Upper lobe of left lung (tissue), 6 donors: ENCODE results near the gene SPACA9. TPM values are rescaled to one million over a fixed set of nuclear protein-coding genes. Genes with fewer than 3 reads are reported as not detected.

Experiments
- ATAC-seq, 2 donors: fragments of 200-7000 bp; cut with Tn5 transposase; one replicate each; pipeline ENCODE4 v1.9.1; 2022; ENCODE audit warnings: mild to moderate bottlenecking in 2 of 2, moderate library complexity in 2 of 2; ENCODE audit not compliant: low FRiP score in 2 of 2
- DNase-seq, 2 donors: peaks; one replicate each; pipeline ENCODE4 v3.0.0-alpha.2; 2019 to 2020
- H3K27ac ChIP-seq, 4 donors: fragments of 200-600 bp; sonication (generic); one replicate each; pipeline ENCODE4 v1.5.1; 2016 to 2019
- H3K27me3 ChIP-seq, 4 donors: fragments of 200-600 bp; sonication (generic); one replicate each; pipeline ENCODE4 v1.5.1; 2017 to 2019
- H3K36me3 ChIP-seq, 4 donors: fragments of 200-600 bp; sonication (generic); one replicate each; pipeline ENCODE4 v1.5.1; 2016 to 2019
- H3K4me1 ChIP-seq, 4 donors: fragments of 200-600 bp; sonication (generic); one replicate each; pipeline ENCODE4 v1.5.1; 2018 to 2019
- H3K4me3 ChIP-seq, 4 donors: fragments of 200-600 bp; sonication (generic); one replicate each; pipeline ENCODE4 v1.5.1; 2017 to 2019; ENCODE audit warnings: mild to moderate bottlenecking in 2 of 4, moderate library complexity in 1 of 4
- H3K9me3 ChIP-seq, 4 donors: fragments of 200-600 bp; sonication (generic); one replicate each; pipeline ENCODE4 v1.5.1; 2018 to 2019
- EP300 ChIP-seq, 4 donors: sonication (generic); formaldehyde crosslinking; IDR thresholded peaks; one replicate each; pipeline ENCODE4 v1.5.1; 2017; ENCODE audit warnings: antibody characterized with exemption in 4 of 4, control low read depth in 2 of 4
- POLR2A ChIP-seq, 4 donors: fragments of 450-650 bp; IDR thresholded peaks; one replicate each; pipeline ENCODE4 v1.5.1; 2016 to 2017; ENCODE audit warnings: antibody characterized with exemption in 4 of 4, mild to moderate bottlenecking in 2 of 4
- POLR2AphosphoS5 ChIP-seq, 2 donors: sonication (generic); formaldehyde crosslinking; IDR thresholded peaks; one replicate each; pipeline ENCODE4 v1.5.1; 2017; ENCODE audit warnings: antibody characterized with exemption in 2 of 2
- WGBS, 2 donors: methylation state at CpG; one replicate each; pipeline ENCODE4 v1.1.5; 2017 to 2018; 5-methylcytosine and 5-hydroxymethylcytosine counted together
- total RNA-seq, 6 donors: library from RNA; depleted of rRNA in 4 of 6; stranded (reverse); fragments of >200 nt in 4 of 6; gene quantifications; one replicate each; pipeline versions ENCODE4 v1.1.0 to v1.2.1, GENCODE V29; 2016 to 2021
- TF ChIP-seq, protein P1 (sequence below), 6 experiments: fragments of 450-650 bp in 4 of 6; fragments of 200-600 bp in 2 of 6; sonication (generic) in 2 of 6; IDR thresholded peaks; one replicate each; pipeline ENCODE4 v1.5.1; 2016 to 2019; ENCODE audit warnings: antibody characterized with exemption in 6 of 6
- donor health status: DM: no; HTN: no; CAD: no; lungs with moderate emphysema.
- donor health status: DM: no; HTN: yes; CAD: no; lungs with severe emphysema.

The SPACA9 gene
- total RNA-seq, 6 donors from 2014 or later = 4.4 to 27.1 (median 7.1) TPM

- H3K9me3 ChIP-seq = no peaks in the 10 kb centered on the region
- H3K27ac ChIP-seq = no peak overlapping the region
- TF ChIP-seq POLR2A (IDR thresholded peaks at IDR 0.05) = no peak
- TF ChIP-seq, protein P1, sequence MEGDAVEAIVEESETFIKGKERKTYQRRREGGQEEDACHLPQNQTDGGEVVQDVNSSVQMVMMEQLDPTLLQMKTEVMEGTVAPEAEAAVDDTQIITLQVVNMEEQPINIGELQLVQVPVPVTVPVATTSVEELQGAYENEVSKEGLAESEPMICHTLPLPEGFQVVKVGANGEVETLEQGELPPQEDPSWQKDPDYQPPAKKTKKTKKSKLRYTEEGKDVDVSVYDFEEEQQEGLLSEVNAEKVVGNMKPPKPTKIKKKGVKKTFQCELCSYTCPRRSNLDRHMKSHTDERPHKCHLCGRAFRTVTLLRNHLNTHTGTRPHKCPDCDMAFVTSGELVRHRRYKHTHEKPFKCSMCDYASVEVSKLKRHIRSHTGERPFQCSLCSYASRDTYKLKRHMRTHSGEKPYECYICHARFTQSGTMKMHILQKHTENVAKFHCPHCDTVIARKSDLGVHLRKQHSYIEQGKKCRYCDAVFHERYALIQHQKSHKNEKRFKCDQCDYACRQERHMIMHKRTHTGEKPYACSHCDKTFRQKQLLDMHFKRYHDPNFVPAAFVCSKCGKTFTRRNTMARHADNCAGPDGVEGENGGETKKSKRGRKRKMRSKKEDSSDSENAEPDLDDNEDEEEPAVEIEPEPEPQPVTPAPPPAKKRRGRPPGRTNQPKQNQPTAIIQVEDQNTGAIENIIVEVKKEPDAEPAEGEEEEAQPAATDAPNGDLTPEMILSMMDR (IDR thresholded peaks at IDR 0.05) = no peak
- no peak for TF ChIP-seq EP300 (IDR thresholded peaks at IDR 0.05)
- TF ChIP-seq POLR2AphosphoS5 (IDR thresholded peaks at IDR 0.05) = no peak
- DNase-seq (no peak), ATAC-seq (no peak)
- no peaks in the 10 kb centered on the region for H3K4me1 ChIP-seq
- no peaks in the 10 kb centered on the region for H3K36me3 ChIP-seq
- no peak overlapping the region for H3K4me3 ChIP-seq
- WGBS, 2 donors = 80 to 83% methylated on average over 8 of the region's 8 CpGs
- no peaks in the 10 kb centered on the region for H3K27me3 ChIP-seq
These were observed 11.8 kb upstream of the SPACA9 start for GRCh38 chr9:132866898-132867297.

GRCh38 chr9:132869266-132869665 is 9.4 kb upstream of the SPACA9 start:
- Histone ChIP-seq H3K4me1 (no peaks in the 10 kb centered on the region), H3K9me3 (no peaks in the 10 kb centered on the region), H3K4me3 (no peak overlapping the region), H3K36me3 (no peaks in the 10 kb centered on the region), H3K27ac (no peak overlapping the region), H3K27me3 (no peaks in the 10 kb centered on the region)
- no peak for TF ChIP-seq POLR2A (IDR thresholded peaks at IDR 0.05)
- TF ChIP-seq, protein P1 (IDR thresholded peaks at IDR 0.05) = no peak
- TF ChIP-seq POLR2AphosphoS5 (IDR thresholded peaks at IDR 0.05) = no peak
- no peak for TF ChIP-seq EP300 (IDR thresholded peaks at IDR 0.05)
- 84 to 93% methylated on average over 3 to 8 of the region's 9 CpGs for WGBS, 2 donors
- DNase-seq (no peak), ATAC-seq (peak in 1 of 2 donors; percentile 18)

GRCh38 chr9:132873403-132873802 is 5.3 kb upstream of the SPACA9 start:
- Histone ChIP-seq H3K36me3 (no peaks in the 10 kb centered on the region), H3K4me1 (peaks cover 4 to 7% (median 5%) of the 10 kb centered on the region in 4 donors), H3K4me3 (no peak overlapping the region), H3K27ac (no peak overlapping the region), H3K9me3 (no peaks in the 10 kb centered on the region), H3K27me3 (no peaks in the 10 kb centered on the region)
- ATAC-seq (no peak), DNase-seq (no peak)
- no peak for TF ChIP-seq POLR2AphosphoS5 (IDR thresholded peaks at IDR 0.05)
- no peak for TF ChIP-seq POLR2A (IDR thresholded peaks at IDR 0.05)
- no peak for TF ChIP-seq EP300 (IDR thresholded peaks at IDR 0.05)
- TF ChIP-seq, protein P1 (IDR thresholded peaks at IDR 0.05) = no peak
- WGBS, 2 donors = 67 to 78% methylated on average over 7 of the region's 7 CpGs

- Histone ChIP-seq H3K27ac (no peak overlapping the region), H3K27me3 (no peaks in the 10 kb centered on the region), H3K36me3 (no peaks in the 10 kb centered on the region), H3K4me1 (peaks cover 6 to 20% (median 10%) of the 10 kb centered on the region in 4 donors), H3K9me3 (no peaks in the 10 kb centered on the region), H3K4me3 (no peak overlapping the region)
- TF ChIP-seq EP300 (IDR thresholded peaks at IDR 0.05) (no peak), POLR2AphosphoS5 (IDR thresholded peaks at IDR 0.05) (no peak), POLR2A (IDR thresholded peaks at IDR 0.05) (no peak)
- TF ChIP-seq, protein P1 (IDR thresholded peaks at IDR 0.05) = no peak
- no peak for ATAC-seq
- DNase-seq = no peak
- 79 to 84% methylated on average over 4 to 5 of the region's 5 CpGs for WGBS, 2 donors
These were observed 3.5 kb upstream of the SPACA9 start for GRCh38 chr9:132875159-132875558.

GRCh38 chr9:132876849-132877248 is 1.8 kb upstream of the SPACA9 start:
- no peak for DNase-seq
- Histone ChIP-seq H3K4me3 (no peak overlapping the region), H3K27me3 (no peaks in the 10 kb centered on the region), H3K27ac (no peak overlapping the region), H3K9me3 (no peaks in the 10 kb centered on the region), H3K4me1 (peaks cover 6 to 20% (median 10%) of the 10 kb centered on the region in 4 donors), H3K36me3 (no peaks in the 10 kb centered on the region)
- no peak for TF ChIP-seq POLR2AphosphoS5 (IDR thresholded peaks at IDR 0.05)
- no peak for TF ChIP-seq POLR2A (IDR thresholded peaks at IDR 0.05)
- TF ChIP-seq EP300 (IDR thresholded peaks at IDR 0.05) = no peak
- TF ChIP-seq, protein P1 (IDR thresholded peaks at IDR 0.05) = no peak
- 84 to 88% methylated on average over 3 of the region's 3 CpGs for WGBS, 2 donors
- no peak for ATAC-seq
